Neural cell (in vitro differentiated cells): ENCODE results near the gene HIC1. TPM values are rescaled to one million over a fixed set of nuclear protein-coding genes. Genes with fewer than 3 reads are reported as not detected.

ENCODE experiments used
- H2AFZ ChIP-seq: fragments of 200-600, 300-800 bp; sonication (generic), shearing (Covaris generic); 2 replicates; pipeline ENCODE4 v1.6.0; 2014; ENCODE audit warnings: low read depth, mild to moderate bottlenecking, antibody characterized with exemption, low read length, moderate library complexity
- H3F3A ChIP-seq: fragments of 200-600 bp; shearing (Covaris generic); 2 replicates; pipeline ENCODE4 v1.6.1; 2016; ENCODE audit warnings: mild to moderate bottlenecking, moderate library complexity, mixed read lengths, antibody characterized with exemption, low read length; ENCODE audit not compliant: insufficient read depth, poor library complexity, severe bottlenecking
- H3K27ac ChIP-seq: fragments of 200-600, 300-800 bp; sonication (generic), shearing (Covaris generic); 2 replicates; pipeline ENCODE4 v1.5.1; 2014; ENCODE audit warnings: mild to moderate bottlenecking, low read length, moderate library complexity
- H3K27me3 ChIP-seq: fragments of 300-800, 200-600 bp; sonication (generic), shearing (Covaris generic); 2 replicates; pipeline ENCODE4 v1.6.0; 2014; ENCODE audit warnings: mild to moderate bottlenecking, low read depth, low read length, moderate library complexity; ENCODE audit not compliant: insufficient read depth
- H3K36me3 ChIP-seq: fragments of 300-800, 200-600 bp; sonication (generic), shearing (Covaris generic); 2 replicates; pipeline ENCODE4 v1.5.1; 2014; ENCODE audit warnings: mild to moderate bottlenecking, antibody characterized with exemption, low read length, moderate library complexity; ENCODE audit not compliant: insufficient read depth
- H3K4me2 ChIP-seq: fragments of 300-800, 200-600 bp; sonication (generic), shearing (Covaris generic); 2 replicates; pipeline ENCODE4 v1.6.0; 2014; ENCODE audit warnings: mild to moderate bottlenecking, low read length
- H3K4me3 ChIP-seq: fragments of 300-800, 200-600 bp; sonication (generic), shearing (Covaris generic); 2 replicates; pipeline ENCODE4 v1.5.1; 2014; ENCODE audit warnings: mild to moderate bottlenecking, low read length, moderate library complexity
- H3K79me2 ChIP-seq: fragments of 200-600 bp; shearing (Covaris generic); replicated peaks from 2 replicates; pipeline ENCODE4 v1.6.0; 2014; ENCODE audit warnings: mild to moderate bottlenecking, low read length, moderate library complexity; ENCODE audit not compliant: insufficient read depth
- H3K9ac ChIP-seq: fragments of 300-800, 200-600 bp; sonication (generic), shearing (Covaris generic); 2 replicates; pipeline ENCODE4 v1.6.1; 2016; ENCODE audit warnings: mild to moderate bottlenecking, low read length, mixed read lengths
- H3K9me2 ChIP-seq: fragments of 200-600 bp; shearing (Covaris generic); 2 replicates; pipeline ENCODE4 v1.6.1; 2016; ENCODE audit warnings: mild to moderate bottlenecking, low read length, mixed read lengths; ENCODE audit not compliant: insufficient read depth
- H3K9me3 ChIP-seq: fragments of 200-600, 300-800 bp; sonication (generic), shearing (Covaris generic); 2 replicates; pipeline ENCODE4 v1.6.1; 2016; ENCODE audit warnings: mild to moderate bottlenecking, mixed run types, low read length, moderate library complexity, mixed read lengths
- H4K20me1 ChIP-seq: fragments of 200-600 bp; shearing (Covaris generic); 2 replicates; pipeline ENCODE4 v1.6.1; 2016; ENCODE audit warnings: mild to moderate bottlenecking, mixed run types; ENCODE audit not compliant: insufficient read depth
- CTCF ChIP-seq: fragments of 450-650 bp; IDR thresholded peaks from 2 replicates; pipeline ENCODE4 v1.5.1; 2014; ENCODE audit warnings: antibody characterized with exemption, mild to moderate bottlenecking, moderate library complexity; ENCODE audit not compliant: poor library complexity, severe bottlenecking
- EP300 ChIP-seq: fragments of 450-650 bp; conservative IDR thresholded peaks from 2 replicates; pipeline ENCODE4 v1.6.1; 2014; ENCODE audit warnings: antibody characterized with exemption, mild to moderate bottlenecking, moderate library complexity; ENCODE audit not compliant: poor library complexity, severe bottlenecking
- EZH2 ChIP-seq: fragments of 200-600, 300-800 bp; shearing (Covaris generic), sonication (generic); IDR thresholded peaks from 2 replicates; pipeline ENCODE4 v1.6.1; 2014; ENCODE audit warnings: antibody characterized with exemption, low read length, borderline replicate concordance, mild to moderate bottlenecking; ENCODE audit not compliant: insufficient read depth, poor library complexity, severe bottlenecking
- MXI1 ChIP-seq: fragments of 450-650 bp; conservative IDR thresholded peaks from 2 replicates; pipeline ENCODE4 v1.6.1; 2014; ENCODE audit warnings: antibody characterized with exemption, mild to moderate bottlenecking; ENCODE audit not compliant: poor library complexity, severe bottlenecking
- POLR2AphosphoS5 ChIP-seq: IDR thresholded peaks from 2 replicates; pipeline ENCODE4 v1.6.1; 2012
- RAD21 ChIP-seq: fragments of 450-650 bp; conservative IDR thresholded peaks from 2 replicates; pipeline ENCODE4 v1.6.1; 2014; ENCODE audit warnings: antibody characterized with exemption, mild to moderate bottlenecking, moderate library complexity
- REST ChIP-seq: IDR thresholded peaks from 2 replicates; pipeline ENCODE4 v1.6.1; 2012; ENCODE audit warnings: borderline replicate concordance
- SMC3 ChIP-seq: fragments of 450-650 bp; conservative IDR thresholded peaks from 2 replicates; pipeline ENCODE4 v1.6.1; 2014; ENCODE audit warnings: antibody characterized with exemption, mild to moderate bottlenecking, moderate library complexity; ENCODE audit not compliant: poor library complexity
- TAF1 ChIP-seq: IDR thresholded peaks from 2 replicates; pipeline ENCODE4 v1.6.1; 2012; ENCODE audit warnings: low read depth
- polyA plus RNA-seq: library from polyadenylated mRNA; depleted of rRNA; stranded (reverse); fragments of >200 nt; gene quantifications from 2 replicates; pipeline ENCODE4 v1.2.3, GENCODE V29; 2014

HIC1 gene
- polyA plus RNA-seq, 1 donor from 2014 or later: 2.8 TPM

- TF ChIP-seq RAD21 (no peak), EP300 (no peak), POLR2AphosphoS5 (no peak), REST (no peak), EZH2 (no peak), SMC3 (no peak), MXI1 (no peak), TAF1 (no peak), CTCF (no peak)
- Histone ChIP-seq H3K79me2 (no peaks in the 10 kb centered on the region), H3K36me3 (no peaks in the 10 kb centered on the region), H3K9me2 (no peaks in the 10 kb centered on the region), H3K4me2 (no peak overlapping the region), H3K9ac (no peak overlapping the region), H3K27me3 (peaks cover 26% of the 10 kb centered on the region), H3K4me3 (no peak overlapping the region), H3K27ac (no peak overlapping the region), H3F3A (no peaks in the 10 kb centered on the region), H3K9me3 (no peaks in the 10 kb centered on the region), H4K20me1 (no peaks in the 10 kb centered on the region), H2AFZ (no peak overlapping the region)
Observed at GRCh38 chr17:2063261-2064146, 8.6 kb downstream of the HIC1 start.

GRCh38 chr17:2064147-2064489 is 9.2 kb downstream of the HIC1 start:
- Histone ChIP-seq H3K9ac (no peak overlapping the region), H3K79me2 (no peaks in the 10 kb centered on the region), H3K27ac (no peak overlapping the region), H3K9me3 (no peaks in the 10 kb centered on the region), H3K36me3 (no peaks in the 10 kb centered on the region), H4K20me1 (no peaks in the 10 kb centered on the region), H3K4me3 (no peak overlapping the region), H2AFZ (no peak overlapping the region), H3K9me2 (no peaks in the 10 kb centered on the region), H3K4me2 (no peak overlapping the region), H3K27me3 (peaks cover 20% of the 10 kb centered on the region), H3F3A (no peaks in the 10 kb centered on the region)
- TF ChIP-seq CTCF (no peak), RAD21 (no peak), POLR2AphosphoS5 (no peak), TAF1 (no peak), EZH2 (no peak)
